AG04449 (cell line): ENCODE data around the gene OR13J1.
"Not testable (repeated sequence)": the region's sequence is repeated elsewhere in the genome, so short reads cannot be mapped to it uniquely, and the experiment has no call there.

Experiments used
- CTCF ChIA-PET: fragments of 350-600 bp; formaldehyde crosslinking; extraction: SDS; loops from one replicate; lab custom pipeline; 2021; ENCODE audit warnings: antibody characterized with exemption; lab: Yijun Ruan, JAX
- POLR2A ChIA-PET: fragments of 400-600, 350-600 bp; formaldehyde crosslinking; extraction: SDS; loops from one replicate; lab custom pipeline; 2020; ENCODE audit warnings: antibody characterized with exemption, inconsistent platforms; lab: Yijun Ruan, JAX
- DNase-seq: peaks from one replicate; pipeline ENCODE4 v3.0.0-alpha.2; 2010; ENCODE audit warnings: low read depth, low spot score
- H3K4me3 ChIP-seq: 2 replicates; pipeline ENCODE4 v1.5.1; 2011; ENCODE audit warnings: low read depth, mild to moderate bottlenecking, control low read depth, low read length
- CTCF ChIP-seq: IDR thresholded peaks from one replicate; pipeline ENCODE4 v1.5.1; 2011; ENCODE audit warnings: mild to moderate bottlenecking, moderate library complexity, low read length, control low read depth, inconsistent platforms; ENCODE audit not compliant: insufficient read depth; ENCODE audit errors: missing control alignments

The OR13J1 gene

GRCh38 chr9:35914301-35914807, 44.2 kb upstream of the OR13J1 start:
- no peak for DNase-seq
- no peak overlapping the region for H3K4me3 ChIP-seq
- POLR2A ChIA-PET = no interaction called here
- no peak for TF ChIP-seq CTCF
- CTCF ChIA-PET = interaction anchor here (12.6 kb wide), 1 partner anchor 9 kb away, joined by 137 read pairs; no protein-coding TSS in a partner anchor

- POLR2A ChIA-PET, DNase-seq, H3K4me3 ChIP-seq: not testable (repeated sequence)
- CTCF ChIA-PET = interaction anchor here (1.1 to 12.6 kb wide), 3 partner anchors 10 to 32 kb away, joined by 3 to 137 read pairs (median 22); no protein-coding TSS in a partner anchor
Measured at GRCh38 chr9:35913429-35913828, 43.2 kb upstream of the OR13J1 start.

GRCh38 chr9:35912791-35913400, 42.7 kb upstream of the OR13J1 start:
- DNase-seq = no peak
- no peak for TF ChIP-seq CTCF
- H3K4me3 ChIP-seq = no peak overlapping the region
- CTCF ChIA-PET = interaction anchor here (1.1 to 12.6 kb wide), 4 partner anchors 10 to 123 kb away, joined by 3 to 137 read pairs (median 24); no protein-coding TSS in a partner anchor
- POLR2A ChIA-PET = no interaction called here

DNA sequence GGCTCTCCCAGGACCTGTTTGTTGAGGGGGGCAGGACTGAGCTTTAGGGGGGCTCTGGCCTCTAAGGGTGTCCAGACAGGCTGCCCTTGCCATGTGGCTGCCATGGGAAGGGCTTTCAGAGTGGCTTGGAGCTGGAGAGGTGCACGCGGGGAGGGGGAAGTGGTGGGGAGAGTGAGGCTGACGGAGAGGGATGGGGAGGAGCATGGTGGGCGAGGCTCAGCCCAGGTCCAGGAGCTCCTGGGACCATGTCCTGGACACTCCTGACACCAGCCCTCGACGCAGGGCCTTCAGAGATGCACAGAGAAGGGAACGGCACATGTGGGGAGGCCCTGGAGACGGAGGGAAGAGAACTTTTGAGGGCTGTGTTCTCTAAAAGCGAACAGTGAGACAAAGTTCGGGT, 41.5 kb upstream of the OR13J1 start:
- no peak overlapping the region for H3K4me3 ChIP-seq
- ChIA-PET CTCF (interaction anchor here (0.6 to 12.6 kb wide), 26 partner anchors 10 to 181 kb away, joined by 3 to 137 read pairs (median 4); partner anchors contain the start of gene HINT2), POLR2A (no interaction called here)
- no peak for DNase-seq
- TF ChIP-seq CTCF = no peak

DNA sequence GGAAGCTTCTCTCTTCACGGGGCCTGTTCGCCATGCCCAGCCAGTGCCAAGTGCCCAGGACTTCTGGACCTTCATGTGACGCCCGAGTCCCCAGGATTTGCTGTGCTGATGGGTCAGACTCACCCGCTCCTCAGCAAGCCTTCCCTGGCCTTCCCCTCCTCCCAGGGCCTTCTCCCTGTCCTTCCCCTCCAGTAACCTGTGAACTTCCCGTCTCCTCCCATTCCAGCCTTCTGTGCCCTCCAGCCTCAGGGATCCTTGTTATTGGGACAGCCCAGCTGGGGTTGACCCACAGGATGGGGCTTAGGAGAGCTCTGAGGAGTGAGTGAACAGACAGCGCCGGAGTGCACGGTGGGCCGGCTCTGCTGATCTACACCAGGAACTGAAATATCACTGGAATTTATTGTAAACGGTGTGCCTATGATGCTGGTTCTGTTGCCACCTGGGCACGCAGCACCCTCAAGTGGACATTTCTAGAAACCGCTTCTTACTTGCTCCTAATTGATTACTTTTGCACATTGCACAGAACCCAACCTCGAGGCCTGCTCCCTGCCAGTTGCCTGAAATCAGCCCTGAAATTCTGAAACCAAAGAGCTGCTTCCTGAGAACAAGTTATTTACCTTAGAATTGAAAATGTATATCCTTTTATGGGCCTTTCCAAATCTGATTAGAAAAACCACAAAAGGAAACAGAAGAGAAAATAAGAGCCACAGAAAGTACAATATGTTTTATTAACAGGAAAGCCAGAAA, 40.6 kb upstream of the OR13J1 start:
- ChIA-PET POLR2A (no interaction called here), CTCF (interaction anchor here (0.6 to 12.6 kb wide), 31 partner anchors 9 to 180 kb away, joined by 3 to 137 read pairs (median 4); partner anchors contain the start of gene HINT2)
- no peak overlapping the region for H3K4me3 ChIP-seq
- no peak for DNase-seq
- TF ChIP-seq CTCF = peak; percentile 41

DNA sequence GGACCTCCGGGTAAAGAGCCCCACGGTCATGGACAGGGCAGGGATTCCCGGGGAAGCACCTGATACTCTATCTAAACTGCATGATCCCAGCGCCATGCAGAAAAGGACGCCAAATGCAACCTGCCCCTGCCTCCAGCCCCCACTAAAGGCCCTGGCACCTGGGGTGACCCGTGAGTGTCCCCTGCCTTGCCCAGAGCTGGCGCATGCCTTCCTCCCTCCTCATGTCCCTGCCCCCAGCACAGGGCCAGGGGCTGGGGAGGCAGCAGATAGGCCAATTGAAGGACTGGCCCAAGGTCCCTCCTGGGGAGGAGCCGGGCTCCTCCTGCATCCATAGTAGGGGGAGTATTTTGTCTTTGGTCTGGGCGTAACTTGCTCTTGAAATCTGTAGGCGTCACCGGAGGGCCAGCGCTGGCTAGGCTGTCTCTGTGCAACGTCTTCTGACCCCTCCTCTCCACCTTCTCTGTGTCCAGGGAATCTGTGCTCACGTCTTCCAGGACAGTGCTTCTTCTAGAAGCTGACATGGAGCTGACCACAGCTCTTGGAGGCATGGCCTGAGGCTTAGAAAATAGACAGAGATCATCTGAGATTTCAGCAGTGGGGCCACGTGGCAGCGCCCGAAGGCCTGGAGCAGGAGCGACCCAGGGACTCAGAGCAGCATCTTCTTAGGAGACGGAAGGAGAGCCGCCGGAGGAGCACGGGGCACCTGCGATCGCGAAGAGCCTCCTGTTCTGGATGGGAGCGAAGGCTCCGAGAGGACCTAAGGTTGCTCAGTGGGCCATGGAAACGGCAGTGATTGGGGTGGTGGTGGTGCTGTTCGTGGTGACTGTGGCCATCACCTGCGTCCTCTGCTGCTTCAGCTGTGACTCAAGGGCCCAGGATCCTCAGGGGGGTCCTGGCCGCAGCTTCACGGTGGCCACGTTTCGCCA, 39.7 kb upstream of the OR13J1 start:
- no peak for TF ChIP-seq CTCF
- no peak for DNase-seq
- POLR2A ChIA-PET = no interaction called here
- CTCF ChIA-PET = interaction anchor here (1.0 to 12.6 kb wide), 15 partner anchors 8 to 175 kb away, joined by 3 to 137 read pairs (median 6); no protein-coding TSS in a partner anchor
- H3K4me3 ChIP-seq = no peak overlapping the region
